HG03280 (cell line): ENCODE data around the gene TBC1D1.

Source experiments
- ATAC-seq: cut with Tn5 transposase; IDR thresholded peaks from one replicate; pipeline ENCODE4 v1.9.1; 2021; ENCODE audit warnings: mild to moderate bottlenecking, moderate library complexity; ENCODE audit not compliant: unreplicated experiment

TBC1D1 gene

DNA sequence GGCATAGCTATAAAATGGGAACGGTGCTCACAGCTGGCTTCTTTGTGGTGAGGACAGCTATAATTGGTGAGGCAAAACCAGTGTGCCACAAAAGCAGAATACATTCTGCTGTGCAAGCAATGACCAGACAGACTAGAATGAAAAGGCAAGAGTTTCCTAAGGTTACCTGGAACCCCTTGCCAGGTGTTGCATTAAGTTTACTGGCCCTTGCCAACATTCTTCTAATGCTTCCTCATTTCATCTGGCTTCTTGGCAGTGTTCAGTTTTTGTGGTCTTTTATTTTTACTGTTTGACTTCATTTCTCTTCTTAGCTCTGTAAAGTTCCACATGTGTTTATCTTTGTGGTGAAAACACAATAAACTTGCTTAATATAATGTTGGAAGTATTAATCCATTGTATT lies 200.8 kb downstream of the TBC1D1 start:
- no peak for ATAC-seq

DNA sequence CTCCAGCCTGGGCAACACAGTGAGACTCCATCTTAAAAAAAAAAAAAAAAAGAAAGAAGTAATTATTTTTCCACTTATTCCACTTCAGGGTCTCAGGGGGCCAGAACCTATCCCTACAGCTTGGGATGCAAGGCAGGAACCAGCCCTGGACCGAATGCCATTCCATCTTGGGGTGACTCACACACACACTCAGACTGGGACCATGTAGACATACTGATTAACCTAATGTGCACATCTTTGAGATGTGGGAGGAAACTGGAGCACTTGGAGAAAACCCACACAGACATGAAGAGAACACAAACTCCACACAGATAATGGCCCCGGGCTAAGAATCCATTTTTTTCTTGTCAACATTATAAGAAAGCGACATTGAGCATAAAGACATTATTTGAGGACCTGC lies 201.8 kb downstream of the TBC1D1 start:
- no peak for ATAC-seq

DNA sequence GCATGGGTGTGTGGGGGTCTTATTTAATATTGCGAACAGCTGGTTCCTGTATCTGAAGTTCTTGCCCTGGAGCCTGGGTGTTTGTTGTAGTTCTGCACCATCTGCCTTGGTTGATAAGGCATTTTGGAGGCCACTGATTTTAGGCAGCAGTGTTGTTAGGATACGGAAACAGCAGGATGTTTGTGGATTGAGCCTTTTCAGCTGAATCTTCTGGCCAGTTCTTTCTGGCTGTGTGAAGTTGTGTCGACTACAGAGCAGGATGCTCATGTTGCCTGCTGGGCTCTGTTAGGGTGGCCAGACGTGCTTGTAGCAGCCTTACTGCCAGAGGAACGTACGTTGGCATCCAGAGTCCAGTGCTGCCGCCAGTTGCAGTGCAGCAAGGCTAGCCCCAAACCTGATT lies 203.5 kb downstream of the TBC1D1 start:
- no peak for ATAC-seq

DNA sequence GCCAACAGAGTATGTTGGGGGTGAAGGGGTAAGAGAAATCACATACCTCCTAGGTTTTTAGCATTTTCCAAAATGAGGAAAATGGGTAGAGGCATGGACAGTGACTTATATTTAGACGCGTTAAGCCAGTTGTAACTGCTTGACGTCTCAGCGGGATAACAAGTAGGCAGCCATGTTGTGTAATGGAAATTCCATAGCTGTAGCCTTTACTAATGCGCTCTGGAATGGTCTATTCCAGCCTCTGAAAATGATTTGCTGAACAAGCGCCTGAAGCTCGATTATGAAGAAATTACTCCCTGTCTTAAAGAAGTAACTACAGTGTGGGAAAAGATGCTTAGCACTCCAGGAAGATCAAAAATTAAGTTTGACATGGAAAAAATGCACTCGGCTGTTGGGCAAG lies 204.8 kb downstream of the TBC1D1 start:
- no peak for ATAC-seq

DNA sequence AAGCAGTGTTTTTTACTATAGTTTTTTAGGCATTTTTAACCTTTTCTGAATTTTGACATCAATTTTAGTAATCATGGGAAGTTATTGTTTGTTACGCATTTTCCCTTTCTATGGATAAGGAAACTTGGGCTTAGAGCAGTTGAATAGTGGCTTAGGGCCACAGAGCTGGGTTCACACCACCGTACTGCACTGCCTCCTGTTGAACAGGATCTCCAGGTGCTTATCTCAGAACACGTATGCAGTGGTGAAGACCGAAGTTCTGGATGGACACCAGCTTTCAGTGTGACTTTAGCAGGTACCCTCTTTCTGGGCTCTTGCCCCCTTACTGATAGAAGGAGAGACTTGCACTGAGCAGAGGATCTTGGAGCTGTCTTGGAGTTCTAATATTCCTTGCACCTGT lies 206.9 kb downstream of the TBC1D1 start:
- ATAC-seq, result no peak

DNA sequence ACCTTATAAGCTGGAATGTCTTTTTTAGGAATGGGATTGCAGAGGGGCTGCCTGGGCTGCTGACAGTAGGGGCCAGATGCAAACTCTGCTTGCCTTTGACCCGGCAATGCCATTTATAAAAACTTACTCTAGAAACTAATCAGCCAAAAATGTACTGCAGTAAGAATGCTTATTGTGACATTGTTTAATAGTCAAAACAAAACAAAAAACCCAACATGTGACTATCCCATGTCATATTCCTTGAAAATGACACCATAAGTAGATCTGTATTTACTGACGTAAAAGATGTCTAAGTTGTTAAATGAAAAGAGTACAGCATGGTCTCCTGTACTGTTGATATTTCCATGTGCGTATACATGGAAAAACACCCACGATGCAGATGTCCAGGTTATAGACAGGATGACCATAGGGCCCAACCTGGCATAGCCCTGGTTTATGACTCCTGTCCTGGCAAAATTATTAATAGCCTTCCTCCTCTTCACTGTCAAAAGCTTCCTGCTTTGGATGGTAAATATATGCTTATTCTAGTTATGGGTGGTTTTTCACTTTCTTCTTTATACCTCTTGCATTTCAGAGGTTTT lies 208.2 kb downstream of the TBC1D1 start:
- no peak for ATAC-seq

DNA sequence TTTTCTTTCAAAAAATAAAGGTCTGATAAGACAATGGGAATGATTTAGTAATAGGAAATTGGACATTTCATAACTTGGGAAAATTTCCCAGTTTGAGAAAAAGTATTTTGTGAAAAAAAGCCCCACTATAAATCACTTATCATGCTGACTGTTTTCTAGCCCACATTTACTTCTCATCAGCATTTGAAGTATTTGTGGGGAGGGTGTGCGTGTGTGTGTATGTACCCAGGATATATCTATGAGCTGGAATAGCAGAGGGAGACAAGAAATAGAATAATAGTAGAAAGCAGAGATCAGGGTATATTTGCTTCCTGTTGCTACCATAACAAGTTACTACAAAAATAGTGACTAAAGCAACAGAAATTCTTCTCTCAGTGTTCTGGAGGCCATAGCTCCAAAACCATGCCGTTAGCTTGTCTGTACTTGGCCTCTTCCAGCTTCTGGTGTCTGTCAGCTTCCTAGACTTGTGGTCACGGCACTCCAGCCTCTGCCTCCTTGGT lies 209.1 kb downstream of the TBC1D1 start:
- no peak for ATAC-seq

DNA sequence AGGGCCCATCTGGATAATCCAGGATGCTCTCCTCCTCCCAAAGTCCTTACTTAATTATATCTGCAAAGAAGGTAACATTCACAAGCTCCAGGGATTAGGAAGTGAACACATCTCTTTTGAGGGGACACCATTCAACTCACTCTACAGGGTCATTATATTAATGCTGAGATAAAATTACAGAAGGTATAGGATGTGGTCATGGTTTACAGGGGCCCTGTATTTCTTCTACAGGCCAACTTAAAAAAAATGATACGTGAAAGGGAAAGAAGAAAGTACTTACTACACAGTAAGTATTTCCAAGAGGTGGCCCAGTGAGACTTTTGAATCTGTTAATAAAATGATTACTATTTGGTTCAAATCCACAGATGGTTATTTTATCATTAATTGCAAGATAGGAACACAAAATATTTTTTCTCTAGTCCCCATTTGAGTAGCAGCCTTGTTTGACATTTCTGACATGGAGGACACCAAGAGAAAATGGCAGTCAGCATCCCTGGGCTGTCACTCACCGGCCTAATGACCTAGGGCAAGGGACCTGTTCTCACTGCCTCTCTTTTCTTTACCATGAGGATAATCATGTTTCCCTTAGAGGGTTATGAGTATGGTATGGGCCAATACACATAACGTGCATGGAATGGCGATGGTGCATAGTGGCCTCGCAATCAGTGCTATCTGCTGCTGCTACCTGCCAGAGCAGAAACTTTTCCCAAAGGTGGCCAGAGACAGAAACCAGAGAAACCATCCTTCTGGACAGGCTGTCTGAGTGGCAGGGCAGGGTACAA lies 209.8 kb downstream of the TBC1D1 start:
- no peak for ATAC-seq

DNA sequence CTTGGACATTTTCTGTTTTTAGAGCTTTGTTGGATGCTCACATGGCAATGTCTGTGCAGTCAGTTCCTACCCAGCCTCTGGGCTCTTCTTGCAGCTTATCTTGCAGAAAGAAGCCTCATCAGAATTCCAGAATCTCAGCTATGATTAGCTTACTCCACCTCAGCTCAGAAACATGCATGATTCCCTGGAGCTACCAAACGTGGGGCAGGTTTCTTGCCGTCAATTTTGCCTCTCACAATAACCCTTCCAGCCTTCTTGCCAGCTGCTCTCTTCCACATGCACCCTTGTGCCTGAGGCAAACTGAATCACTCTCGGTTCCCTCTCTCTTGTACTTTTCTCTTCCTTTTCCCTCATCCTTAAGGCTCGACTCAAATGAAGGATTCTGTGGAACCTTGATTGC lies 210.7 kb downstream of the TBC1D1 start:
- no peak for ATAC-seq

DNA sequence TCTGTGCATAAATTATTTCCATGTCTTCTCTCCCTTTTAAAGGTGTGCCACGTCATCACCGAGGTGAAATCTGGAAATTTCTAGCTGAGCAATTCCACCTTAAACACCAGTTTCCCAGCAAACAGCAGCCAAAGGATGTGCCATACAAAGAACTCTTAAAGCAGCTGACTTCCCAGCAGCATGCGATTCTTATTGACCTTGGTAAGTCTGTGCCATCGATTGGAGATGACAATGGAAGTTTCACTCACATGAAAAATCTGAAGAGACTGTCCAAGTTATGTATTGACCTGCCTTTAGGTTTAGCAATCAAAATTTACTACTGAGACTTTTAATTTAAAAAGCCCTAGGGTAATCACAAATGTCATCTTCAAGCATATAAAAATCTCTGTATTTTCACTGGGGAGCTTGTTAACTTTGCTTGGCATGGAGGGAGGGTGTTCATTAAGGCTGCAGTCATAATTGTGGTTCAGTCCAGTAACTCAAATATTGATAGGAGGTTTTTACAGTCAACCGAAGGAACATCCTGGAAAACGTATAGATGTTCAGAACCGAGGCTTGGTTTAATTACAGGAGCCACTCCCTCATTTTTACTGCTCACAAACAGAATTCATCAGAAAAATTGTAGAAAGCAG lies 212.2 kb downstream of the TBC1D1 start:
- ATAC-seq, result no peak

DNA sequence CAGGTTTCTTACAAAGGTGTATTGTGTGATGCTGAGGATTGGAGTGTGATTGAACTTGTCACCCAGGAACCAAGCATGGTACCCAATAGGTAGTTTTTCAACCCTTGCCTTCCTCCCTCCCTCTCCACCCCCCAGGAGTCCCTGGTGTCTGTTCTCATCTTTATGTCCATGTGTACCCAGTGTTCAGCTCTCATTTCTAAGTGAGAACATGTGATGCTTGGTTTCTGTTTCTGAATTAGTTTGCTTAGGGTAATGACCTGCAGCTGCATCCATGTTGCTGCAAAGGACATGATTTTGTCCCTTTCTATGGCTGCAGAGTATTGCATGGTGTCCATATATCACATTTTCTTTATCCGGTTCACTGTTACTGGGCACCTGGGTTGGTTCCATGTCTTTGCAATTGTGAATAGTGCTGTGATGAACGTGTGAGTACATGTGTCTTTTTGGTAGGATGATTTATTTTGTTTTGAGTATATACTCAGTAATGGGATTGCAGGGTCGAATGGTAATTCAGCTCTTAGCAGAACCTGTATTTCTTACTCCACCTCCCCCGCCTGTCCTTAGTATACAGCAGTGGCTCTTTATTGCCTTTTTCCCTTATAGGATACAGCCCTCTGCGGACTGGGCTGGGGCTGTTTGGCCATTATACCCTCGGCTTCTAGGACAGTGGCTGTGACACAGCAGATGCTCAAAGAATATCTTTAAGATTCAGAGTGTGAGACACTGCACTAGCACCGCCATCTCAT lies 214.8 kb downstream of the TBC1D1 start:
- ATAC-seq, result peak; percentile 75

DNA sequence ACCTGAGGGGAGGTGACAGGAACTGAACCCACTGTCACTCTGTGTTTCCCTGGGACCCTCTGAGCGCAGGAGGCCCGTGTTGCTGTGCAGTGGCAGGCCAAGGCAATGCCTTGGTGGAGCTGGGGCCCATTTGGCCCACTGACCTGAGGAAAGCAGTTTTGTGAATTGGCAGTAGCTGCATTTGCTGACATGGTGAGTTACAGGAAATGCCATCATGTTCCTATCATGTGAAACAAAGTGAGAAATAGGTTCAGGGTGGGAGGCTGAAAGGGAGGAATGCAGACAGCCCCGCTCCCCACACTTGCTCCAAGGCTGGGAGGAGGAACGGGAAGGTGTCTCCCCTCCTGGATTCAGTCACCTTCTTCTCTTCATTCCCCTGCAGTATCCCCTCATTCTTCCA lies 215.4 kb downstream of the TBC1D1 start:
- no peak for ATAC-seq

DNA sequence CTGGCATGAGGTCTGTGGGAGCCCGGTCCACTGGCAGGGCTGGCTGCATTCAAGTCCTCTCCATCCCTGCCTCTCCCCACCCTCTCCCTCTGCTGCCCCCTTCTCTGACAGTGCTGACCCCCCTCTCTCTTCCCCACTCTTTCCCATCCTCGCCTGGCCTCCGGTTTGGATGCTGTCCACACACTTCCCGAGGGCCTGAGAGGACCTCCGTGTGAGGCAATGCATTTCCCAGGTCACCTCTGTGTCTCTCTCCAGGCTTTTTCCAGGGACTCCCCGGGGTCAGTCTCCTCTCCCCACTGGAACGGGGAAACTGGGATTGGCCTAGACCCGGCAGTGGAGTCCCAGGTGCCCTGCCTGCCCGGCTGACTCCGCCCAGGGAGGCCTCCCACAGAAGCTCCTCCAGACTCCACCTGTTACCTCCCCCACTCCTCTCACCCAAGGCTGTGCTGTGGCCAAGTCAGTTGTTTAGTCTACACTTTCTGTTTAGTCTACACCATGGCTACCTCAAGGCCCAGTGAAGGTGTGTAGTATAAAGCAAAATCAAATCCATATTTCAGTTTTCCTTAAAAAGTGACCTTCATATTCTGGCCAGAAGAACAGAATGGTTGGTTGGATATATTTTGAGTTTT lies 216.1 kb downstream of the TBC1D1 start:
- no peak for ATAC-seq

DNA sequence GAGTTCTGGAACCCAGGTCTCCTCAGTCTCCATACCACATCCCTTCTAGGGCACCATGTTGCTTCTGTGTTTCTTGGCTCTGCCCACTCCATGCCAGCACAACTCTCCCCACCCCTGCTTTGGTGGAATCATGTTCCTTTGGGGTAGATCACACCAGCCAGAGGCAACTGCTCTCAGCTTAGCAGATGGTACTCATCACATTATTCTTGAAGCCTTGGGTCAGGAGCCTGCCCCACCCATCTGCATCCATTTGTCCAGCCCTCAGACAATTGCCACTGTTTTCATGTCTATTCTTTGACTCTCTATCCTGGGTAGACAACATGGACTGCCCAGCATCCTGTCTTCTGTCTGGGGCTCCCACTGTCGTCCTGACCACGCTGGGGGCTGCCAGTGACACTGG lies 216.9 kb downstream of the TBC1D1 start:
- no peak for ATAC-seq

DNA sequence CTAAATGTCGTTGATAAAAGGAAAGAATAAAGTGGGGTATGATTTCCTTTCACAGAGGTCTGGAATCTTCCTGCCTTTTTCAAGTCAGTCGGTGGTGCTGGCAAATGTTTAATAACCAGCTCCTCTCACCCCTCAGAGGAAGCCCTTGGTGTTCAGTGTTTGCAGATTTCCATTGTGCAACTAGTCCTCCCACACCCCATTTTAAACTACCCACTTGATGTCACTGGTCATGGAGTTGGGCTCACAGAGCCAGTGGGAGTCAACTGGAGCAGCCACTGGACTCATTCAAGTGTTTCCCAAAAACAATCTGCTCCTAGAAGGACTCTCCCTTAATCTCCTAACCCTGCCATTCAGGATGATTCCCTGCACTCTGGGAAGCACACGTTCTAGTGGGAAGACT lies 218.5 kb downstream of the TBC1D1 start:
- no peak for ATAC-seq

DNA sequence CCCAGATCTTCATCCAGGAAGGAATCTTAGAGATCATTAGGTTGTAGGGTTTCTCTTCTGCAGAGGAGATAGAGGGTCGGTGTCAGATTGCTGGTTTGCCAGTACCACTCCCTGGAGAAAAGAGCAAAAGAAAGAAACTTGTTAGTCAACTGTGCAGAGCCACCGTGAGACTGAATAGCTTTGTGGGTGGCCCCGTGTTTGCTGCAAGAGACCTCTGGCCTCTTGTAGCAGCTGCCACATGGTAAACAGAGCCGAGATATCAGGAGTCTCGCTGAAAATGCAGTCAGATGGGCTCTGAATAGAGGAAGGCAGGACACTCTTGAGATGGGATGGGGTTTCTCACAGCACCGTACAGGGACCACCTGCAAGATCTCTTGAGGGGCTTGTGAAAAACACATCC lies 219.0 kb downstream of the TBC1D1 start:
- ATAC-seq, result no peak

DNA sequence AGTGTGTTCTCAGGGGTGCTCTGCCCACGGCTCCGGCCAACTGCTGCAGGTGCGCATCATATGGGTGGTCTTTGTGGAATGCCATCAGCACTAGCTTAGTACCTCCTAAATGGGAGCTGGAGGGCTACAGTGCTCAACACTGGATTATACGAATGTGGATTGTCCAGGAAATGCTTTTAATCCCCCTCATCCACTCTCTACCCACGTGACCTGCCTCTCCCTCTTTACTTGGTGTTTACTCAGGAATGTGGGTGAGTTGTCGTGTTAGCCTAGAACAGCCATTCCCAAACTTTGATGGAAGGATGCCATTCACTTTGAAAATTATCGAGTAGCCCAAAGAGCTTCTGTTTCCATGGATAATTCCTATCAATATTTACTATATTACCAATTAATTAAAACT lies 220.1 kb downstream of the TBC1D1 start:
- no peak for ATAC-seq

DNA sequence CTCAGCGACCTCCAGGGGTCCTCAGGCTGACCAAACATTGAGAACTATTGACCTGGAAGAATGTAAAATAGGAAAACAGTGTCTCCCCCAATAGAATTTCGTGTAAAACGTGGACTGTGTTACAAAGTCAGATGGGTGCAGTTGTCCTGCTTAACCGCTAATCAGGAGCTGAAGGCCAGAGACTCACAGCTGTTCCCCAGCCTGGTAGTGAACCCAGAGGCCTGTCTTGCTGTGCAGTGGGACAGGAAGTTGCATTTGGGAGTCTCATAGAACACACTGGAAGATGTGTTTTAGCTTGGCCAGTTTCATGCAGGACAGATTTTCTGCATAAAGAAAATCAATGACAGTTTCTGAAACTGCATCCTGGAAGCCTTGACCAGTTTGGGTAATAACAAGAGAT lies 220.8 kb downstream of the TBC1D1 start:
- no peak for ATAC-seq

DNA sequence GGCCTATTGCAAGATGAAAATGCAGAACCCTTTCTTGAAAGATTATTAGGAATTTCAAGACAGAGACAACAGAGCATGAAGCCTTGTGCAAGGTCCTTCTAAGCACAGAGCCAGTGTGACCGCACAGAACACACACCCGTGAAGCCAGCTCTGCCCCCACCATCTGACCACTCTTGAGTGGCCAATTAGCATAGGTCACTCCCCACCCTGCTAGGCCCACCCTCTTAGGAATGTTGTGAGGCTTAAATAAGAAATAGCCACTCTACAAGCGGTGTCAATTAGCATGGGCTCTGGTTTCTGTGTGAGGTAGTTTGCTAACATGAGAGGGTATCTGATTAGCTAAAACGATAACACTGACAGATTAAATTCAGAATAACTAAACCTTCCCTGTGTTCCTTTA lies 222.2 kb downstream of the TBC1D1 start:
- no peak for ATAC-seq

DNA sequence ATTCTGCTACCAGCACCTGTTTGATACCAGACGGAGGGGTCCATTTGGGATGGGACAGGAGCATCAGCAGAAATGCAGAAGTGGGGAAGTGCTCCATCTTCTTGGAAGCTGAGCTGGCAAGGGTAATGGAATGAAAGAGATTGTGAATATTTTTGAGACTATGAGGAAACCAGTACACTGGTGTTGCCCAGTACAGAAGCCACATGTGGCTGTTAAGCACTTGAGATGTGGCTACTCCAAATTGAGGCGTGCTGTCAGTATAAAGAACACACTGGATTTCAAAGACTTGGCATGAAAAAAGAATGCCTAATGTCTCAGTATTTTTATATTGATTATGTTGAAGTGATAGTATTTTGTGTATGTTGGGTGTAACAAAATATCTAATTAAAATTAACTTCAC lies 222.7 kb downstream of the TBC1D1 start:
- no peak for ATAC-seq
